ENCODE results near the gene TNIK. TPM values are rescaled to one million over a fixed set of nuclear protein-coding genes. Genes with fewer than 3 reads are reported as not detected.

The TNIK gene
- total and polyA plus RNA-seq, 3 donors from 2014 or later: 39.3 to 99.6 (median 83.5) TPM

- H3K9me3 ChIP-seq: no peaks in the 10 kb centered on the region
- intact Hi-C loops (cut with DNase I; ENCODE audit: low total_unique reads): no loop called here
- TF ChIP-seq, protein P1, sequence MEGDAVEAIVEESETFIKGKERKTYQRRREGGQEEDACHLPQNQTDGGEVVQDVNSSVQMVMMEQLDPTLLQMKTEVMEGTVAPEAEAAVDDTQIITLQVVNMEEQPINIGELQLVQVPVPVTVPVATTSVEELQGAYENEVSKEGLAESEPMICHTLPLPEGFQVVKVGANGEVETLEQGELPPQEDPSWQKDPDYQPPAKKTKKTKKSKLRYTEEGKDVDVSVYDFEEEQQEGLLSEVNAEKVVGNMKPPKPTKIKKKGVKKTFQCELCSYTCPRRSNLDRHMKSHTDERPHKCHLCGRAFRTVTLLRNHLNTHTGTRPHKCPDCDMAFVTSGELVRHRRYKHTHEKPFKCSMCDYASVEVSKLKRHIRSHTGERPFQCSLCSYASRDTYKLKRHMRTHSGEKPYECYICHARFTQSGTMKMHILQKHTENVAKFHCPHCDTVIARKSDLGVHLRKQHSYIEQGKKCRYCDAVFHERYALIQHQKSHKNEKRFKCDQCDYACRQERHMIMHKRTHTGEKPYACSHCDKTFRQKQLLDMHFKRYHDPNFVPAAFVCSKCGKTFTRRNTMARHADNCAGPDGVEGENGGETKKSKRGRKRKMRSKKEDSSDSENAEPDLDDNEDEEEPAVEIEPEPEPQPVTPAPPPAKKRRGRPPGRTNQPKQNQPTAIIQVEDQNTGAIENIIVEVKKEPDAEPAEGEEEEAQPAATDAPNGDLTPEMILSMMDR (IDR thresholded peaks at IDR 0.05): no peak
- TF ChIP-seq POLR2A (IDR thresholded peaks at IDR 0.05): no peak
- no peaks in the 10 kb centered on the region for H3K4me1 ChIP-seq
- H3K36me3 ChIP-seq (ENCODE audit: low read depth, missing control alignments): no peaks in the 10 kb centered on the region
- no peak overlapping the region for H3K27ac ChIP-seq
- WGBS, 2 donors: 89 to 94% methylated on average over 1 of the region's 1 CpG
- no peak for DNase-seq
- H3K27me3 ChIP-seq: no peaks in the 10 kb centered on the region
- H3K4me3 ChIP-seq: no peak overlapping the region
Observed at GRCh38 chr3:171225708-171226107, 234.5 kb downstream of the TNIK start.

DNA sequence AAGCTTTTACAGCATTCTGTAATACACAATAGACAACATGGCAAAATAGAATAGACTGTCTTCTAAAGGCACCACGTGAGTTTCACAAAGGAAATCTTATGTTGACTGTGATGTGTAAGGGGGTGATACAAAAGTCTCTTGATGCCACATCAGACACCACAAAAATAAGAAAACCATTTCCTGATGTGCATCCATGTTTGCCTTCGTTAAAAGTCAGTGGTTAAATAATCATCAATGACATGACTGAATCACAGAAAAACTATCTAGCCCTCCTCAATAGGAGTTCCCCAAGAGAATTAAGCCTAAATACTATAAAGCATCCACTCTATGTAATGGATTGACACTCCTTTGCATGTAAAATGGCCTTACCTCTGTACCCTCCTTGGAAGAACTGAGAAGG is 235.0 kb downstream of the TNIK start:
- no peaks in the 10 kb centered on the region for H3K4me1 ChIP-seq
- no peak overlapping the region for H3K4me3 ChIP-seq
- H3K27ac ChIP-seq: no peak overlapping the region
- DNase-seq: no peak
- no peaks in the 10 kb centered on the region for H3K27me3 ChIP-seq
- intact Hi-C loops (cut with DNase I; ENCODE audit: low total_unique reads): no loop called here
- no peaks in the 10 kb centered on the region for H3K9me3 ChIP-seq
- TF ChIP-seq, protein P1 (IDR thresholded peaks at IDR 0.05): no peak
- no peaks in the 10 kb centered on the region for H3K36me3 ChIP-seq (ENCODE audit: low read depth, missing control alignments)
- 90 to 93% methylated on average over 2 of the region's 2 CpGs for WGBS, 2 donors

DNA sequence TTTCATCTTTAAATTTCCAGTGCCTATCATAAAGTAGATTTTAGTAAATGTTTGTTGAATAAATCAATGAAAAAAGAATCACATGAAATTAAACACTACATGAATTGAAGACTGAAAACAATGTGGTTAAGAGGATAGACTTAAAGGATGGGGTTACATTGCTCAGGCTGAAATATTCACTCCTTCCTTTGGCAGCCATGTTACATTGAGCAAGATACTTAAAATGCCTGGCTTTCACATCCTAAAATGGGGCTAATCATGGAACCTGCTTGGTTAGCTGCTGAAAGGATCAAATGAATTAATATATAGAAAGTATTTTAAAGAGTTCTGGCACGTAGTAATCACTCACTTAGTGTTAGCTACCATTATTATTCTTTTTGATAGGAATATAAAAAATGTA is 236.8 kb downstream of the TNIK start:
- DNase-seq: no peak
- Histone ChIP-seq H3K36me3 (ENCODE audit: low read depth, missing control alignments) (no peaks in the 10 kb centered on the region), H3K27me3 (no peaks in the 10 kb centered on the region), H3K9me3 (no peaks in the 10 kb centered on the region), H3K4me1 (no peaks in the 10 kb centered on the region), H3K27ac (no peak overlapping the region), H3K4me3 (no peak overlapping the region)
- intact Hi-C loops (cut with DNase I; ENCODE audit: low total_unique reads): no loop called here
- no peak for TF ChIP-seq POLR2A (IDR thresholded peaks at IDR 0.05)
- TF ChIP-seq, protein P1 (IDR thresholded peaks at IDR 0.05): no peak
- 91 to 98% methylated on average over 1 of the region's 1 CpG for WGBS, 2 donors

DNA sequence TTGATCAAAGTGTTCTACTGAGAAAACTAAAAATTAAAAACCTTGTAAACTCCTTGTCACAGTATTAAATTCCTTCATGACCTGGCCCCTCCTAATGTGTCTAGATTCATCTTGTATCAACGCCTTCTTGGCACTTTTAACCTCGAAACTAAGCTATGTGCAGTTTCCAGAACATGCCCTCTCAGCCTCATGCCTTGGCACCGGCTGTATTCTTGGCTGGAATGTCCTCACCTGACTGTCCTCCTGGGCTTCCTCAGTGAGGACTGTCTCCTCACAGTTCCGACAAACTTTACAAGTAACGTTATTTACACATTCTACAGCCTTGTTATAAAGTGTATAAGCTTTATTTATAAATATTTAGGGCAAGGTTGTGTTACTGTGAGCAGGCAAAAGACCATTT is 237.2 kb downstream of the TNIK start:
- no peak overlapping the region for H3K27ac ChIP-seq
- no peaks in the 10 kb centered on the region for H3K9me3 ChIP-seq
- H3K4me3 ChIP-seq: no peak overlapping the region
- intact Hi-C loops (cut with DNase I; ENCODE audit: low total_unique reads): no loop called here
- TF ChIP-seq, protein P1 (IDR thresholded peaks at IDR 0.05): no peak
- TF ChIP-seq POLR2A (IDR thresholded peaks at IDR 0.05): no peak
- no peak for DNase-seq
- H3K4me1 ChIP-seq: no peaks in the 10 kb centered on the region
- H3K36me3 ChIP-seq (ENCODE audit: low read depth, missing control alignments): no peaks in the 10 kb centered on the region
- 74 to 83% methylated on average over 5 of the region's 5 CpGs for WGBS, 2 donors
- H3K27me3 ChIP-seq: no peaks in the 10 kb centered on the region

GRCh38 chr3:171221597-171221996 is 238.6 kb downstream of the TNIK start:
- no peaks in the 10 kb centered on the region for H3K27me3 ChIP-seq
- H3K4me1 ChIP-seq: no peaks in the 10 kb centered on the region
- TF ChIP-seq, protein P1 (IDR thresholded peaks at IDR 0.05): no peak
- no peak for TF ChIP-seq POLR2A (IDR thresholded peaks at IDR 0.05)
- intact Hi-C loops (cut with DNase I; ENCODE audit: low total_unique reads): no loop called here
- no peak overlapping the region for H3K27ac ChIP-seq
- WGBS, 2 donors: 84 to 88% methylated on average over 2 of the region's 2 CpGs
- H3K4me3 ChIP-seq: no peak overlapping the region
- DNase-seq: no peak
- no peaks in the 10 kb centered on the region for H3K36me3 ChIP-seq (ENCODE audit: low read depth, missing control alignments)
- no peaks in the 10 kb centered on the region for H3K9me3 ChIP-seq
